OCI-LY1 (cell line): ENCODE results near the gene ALDH5A1.

Source experiments
- CTCF ChIP-seq: fragments of 200-600 bp; sonication (generic), shearing (Covaris generic); IDR thresholded peaks from 2 replicates; pipeline ENCODE4 v1.5.1; 2017; ENCODE audit warnings: mild to moderate bottlenecking, antibody characterized with exemption, low read length, moderate library complexity, mixed read lengths
- EZH2 ChIP-seq: fragments of 200-600 bp; sonication (generic), shearing (Covaris generic); IDR thresholded peaks from 2 replicates; pipeline ENCODE4 v1.8.0; 2017; ENCODE audit warnings: borderline replicate concordance, mixed run types, mild to moderate bottlenecking, antibody characterized with exemption, low read length, moderate library complexity, mixed read lengths

- no peak for TF ChIP-seq EZH2
- no peak for TF ChIP-seq CTCF
Measured at GRCh38 chr6:24534329-24534728, 39.6 kb downstream of the ALDH5A1 start.
